Aorta (tissue), 5 donors: Measurements from ENCODE around the gene SLIT1. TPM values are rescaled to one million over a fixed set of nuclear protein-coding genes. Genes with fewer than 3 reads are reported as not detected.

ENCODE experiments used
- ATAC-seq: fragments of 200-7000 bp; cut with Tn5 transposase; one replicate; pipeline ENCODE4 v1.9.1; 2022; ENCODE audit warnings: moderate library complexity; ENCODE audit not compliant: low FRiP score
- DNase-seq, 2 donors: peaks; one replicate each; pipeline ENCODE4 v3.0.0-alpha.2; 2020
- H3K27ac ChIP-seq, 2 donors: one replicate each; pipeline ENCODE4 v1.5.1; 2013; ENCODE audit warnings: low read length in 2 of 2, mild to moderate bottlenecking in 2 of 2, moderate library complexity in 2 of 2, control low read depth in 1 of 2, inconsistent platforms in 1 of 2, low read depth in 1 of 2
- H3K27me3 ChIP-seq, 2 donors: one replicate each; pipeline ENCODE4 v1.6.1; 2013; ENCODE audit warnings: control low read depth in 1 of 2, low read length in 1 of 2, mild to moderate bottlenecking in 1 of 2, moderate library complexity in 1 of 2; ENCODE audit not compliant: insufficient read depth in 2 of 2, control insufficient read depth in 1 of 2
- H3K36me3 ChIP-seq, 2 donors: one replicate each; pipeline ENCODE4 v1.6.1; 2013; ENCODE audit warnings: control low read depth in 1 of 2, low read length in 1 of 2, mild to moderate bottlenecking in 1 of 2; ENCODE audit not compliant: insufficient read depth in 2 of 2, control insufficient read depth in 1 of 2
- H3K4me1 ChIP-seq, 2 donors: one replicate each; pipeline ENCODE4 v1.6.1; 2013; ENCODE audit warnings: low read length in 2 of 2, control low read depth in 1 of 2, mild to moderate bottlenecking in 1 of 2, moderate library complexity in 1 of 2; ENCODE audit not compliant: insufficient read depth in 2 of 2, control insufficient read depth in 1 of 2
- H3K4me3 ChIP-seq, 2 donors: one replicate each; pipeline ENCODE4 v1.5.1; 2013; ENCODE audit warnings: low read length in 2 of 2, control low read depth in 1 of 2, mild to moderate bottlenecking in 1 of 2
- H3K9me3 ChIP-seq: one replicate; pipeline ENCODE4 v1.6.1; 2013; ENCODE audit warnings: mild to moderate bottlenecking, low read length; ENCODE audit not compliant: control insufficient read depth
- WGBS, 2 donors: extraction: QIAGEN DNeasy Blood & Tissue Kit; methylation state at CpG; one replicate each; pipeline ENCODE4 v1.1.7; 2013; 5-methylcytosine and 5-hydroxymethylcytosine counted together
- intact Hi-C, 2 donors: fragments of 100-400 bp; cut with DNase I; formaldehyde crosslinking; loops; one replicate each; pipeline versions ENCODE4 v1.14.2 to v1.15.0; 2022
- polyA plus RNA-seq, 2 donors: library from polyadenylated mRNA; stranded (reverse); fragments of 200-250 nt; gene quantifications; one replicate each; pipeline ENCODE4 v1.2.3, GENCODE V29; 2013
- total RNA-seq, 2 donors: library from RNA; stranded (reverse); fragmentation: NEBNext Ultra II Directional; extraction: Animal tissue kit (Norgen Biotek cat#: 25700); gene quantifications; one replicate each; pipeline ENCODE4 v1.2.1, GENCODE V29; 2021
- donor health status: healthy with polysubstance abuse.
- donor health status: Bipolar disorder and iron deficiency.
- donor health status: DM: no; HTN: no; CAD: no.
- donor health status: DM: no; HTN: no; CAD: no.
- donor health status: DM: yes; HTN: yes; CAD: no.

SLIT1 gene
- total and polyA plus RNA-seq, 4 donors = 0.13 to 0.42 (median 0.22) TPM

- intact Hi-C loops = no loop called here
- Histone ChIP-seq H3K27me3 (no peaks in the 10 kb centered on the region), H3K36me3 (no peaks in the 10 kb centered on the region), H3K4me1 (no peaks in the 10 kb centered on the region), H3K27ac (no peak overlapping the region), H3K4me3 (no peak overlapping the region), H3K9me3 (peaks cover 2% of the 10 kb centered on the region)
- ATAC-seq (no peak), DNase-seq (peak in 1 of 2 donors; percentile 49)
- WGBS, 2 donors = 71 to 75% methylated on average over 15 to 16 of the region's 16 CpGs
Measured at GRCh38 chr10:97067716-97068391, 117.9 kb downstream of the SLIT1 start.

DNA sequence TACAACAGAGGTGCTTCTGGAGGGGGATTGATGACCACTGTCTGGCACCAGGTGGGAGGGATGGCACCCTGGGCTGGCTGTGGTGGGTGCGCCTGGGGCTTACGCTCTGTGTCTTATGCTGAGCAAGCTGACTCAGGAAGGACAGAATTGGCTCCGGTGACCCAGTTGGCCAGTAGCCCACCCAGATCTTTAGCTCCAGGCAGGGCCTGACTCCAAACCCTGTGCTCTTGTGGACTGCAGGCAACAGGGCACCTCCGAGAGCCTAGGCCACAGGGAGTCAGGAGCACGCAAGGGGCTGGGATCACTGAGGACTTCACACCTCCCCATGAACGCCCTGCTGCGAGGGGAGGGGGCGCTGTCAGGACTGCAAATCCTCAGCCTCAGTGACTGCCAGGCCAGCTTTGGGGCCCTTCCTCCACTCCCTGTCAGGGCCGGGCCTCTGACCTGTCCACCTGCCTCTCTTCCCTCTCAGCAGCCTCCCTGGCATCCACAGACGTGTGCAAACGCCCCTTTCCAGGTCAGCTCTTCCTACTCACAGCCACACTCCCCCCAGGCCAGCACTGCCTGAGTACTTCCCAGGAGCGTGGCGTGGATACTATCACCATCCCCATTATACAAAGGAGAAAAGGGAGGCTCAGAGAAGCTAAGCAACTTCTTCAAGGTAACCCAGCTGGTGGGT is 118.7 kb downstream of the SLIT1 start:
- H3K9me3 ChIP-seq = peaks cover 2% of the 10 kb centered on the region
- no peaks in the 10 kb centered on the region for H3K27me3 ChIP-seq
- WGBS, 2 donors = 73 to 76% methylated on average over 12 to 13 of the region's 13 CpGs
- DNase-seq (peak in 1 of 2 donors; percentile 63), ATAC-seq (no peak)
- H3K4me1 ChIP-seq = no peaks in the 10 kb centered on the region
- no peak overlapping the region for H3K27ac ChIP-seq
- intact Hi-C loops = no loop called here
- H3K36me3 ChIP-seq = no peaks in the 10 kb centered on the region
- H3K4me3 ChIP-seq = no peak overlapping the region

DNA sequence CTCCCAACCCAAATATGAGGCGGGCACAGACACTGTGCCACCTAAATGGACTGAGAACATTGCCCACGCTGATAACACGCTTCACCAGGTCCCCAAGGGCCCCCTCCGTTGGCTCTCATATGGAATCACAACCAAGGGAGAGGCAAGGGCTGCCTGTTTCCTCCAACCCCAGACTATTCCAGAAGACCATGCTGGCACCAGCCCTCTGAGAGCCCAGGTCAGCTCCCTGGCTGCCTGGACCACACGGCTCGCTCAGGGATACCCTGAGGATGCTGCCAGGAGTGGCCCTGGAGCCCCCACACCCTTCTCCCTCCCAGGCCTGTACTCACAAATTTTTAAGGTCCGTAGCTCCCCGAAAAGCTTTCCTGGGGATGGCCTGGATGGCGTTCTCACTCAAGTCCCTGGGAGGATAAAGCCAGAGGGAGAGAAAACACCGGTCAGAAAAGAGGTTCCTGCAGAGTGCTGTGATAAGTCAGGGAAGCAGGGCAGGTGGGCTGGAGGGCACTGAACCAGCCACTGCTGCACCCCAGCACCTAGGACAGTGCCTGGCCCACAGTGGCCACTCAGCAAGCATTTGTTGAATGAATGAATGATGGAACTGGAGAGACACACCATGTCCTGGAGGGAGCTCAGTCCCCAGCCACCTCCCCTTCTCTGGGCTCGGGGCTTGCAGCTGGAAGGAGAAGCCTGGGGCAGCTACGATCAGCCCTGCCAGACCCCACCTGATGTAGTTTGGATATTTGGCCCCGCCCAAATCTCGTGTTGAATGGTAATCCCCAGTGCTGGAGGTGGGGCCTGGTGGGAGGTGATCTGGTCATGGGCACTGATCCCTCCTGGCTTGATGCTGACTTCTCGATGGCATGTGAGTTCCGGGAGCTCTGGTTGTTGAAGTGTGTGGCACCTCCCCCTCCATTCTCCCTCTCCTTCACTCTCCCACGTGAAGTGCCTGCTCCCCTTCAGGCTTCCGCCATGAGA is 119.8 kb downstream of the SLIT1 start:
- Histone ChIP-seq H3K27me3 (no peaks in the 10 kb centered on the region), H3K4me1 (no peaks in the 10 kb centered on the region), H3K4me3 (no peak overlapping the region), H3K36me3 (no peaks in the 10 kb centered on the region), H3K27ac (no peak overlapping the region), H3K9me3 (peaks cover 2% of the 10 kb centered on the region)
- ATAC-seq (no peak), DNase-seq (peak in 1 of 2 donors; percentile 63)
- intact Hi-C loops = no loop called here
- WGBS, 2 donors = 59 to 60% methylated on average over 18 of the region's 18 CpGs

GRCh38 chr10:97065128-97065527 is 120.6 kb downstream of the SLIT1 start:
- no peaks in the 10 kb centered on the region for H3K27me3 ChIP-seq
- H3K9me3 ChIP-seq = peaks cover 2% of the 10 kb centered on the region
- H3K4me3 ChIP-seq = no peak overlapping the region
- no peaks in the 10 kb centered on the region for H3K36me3 ChIP-seq
- intact Hi-C loops = no loop called here
- no peaks in the 10 kb centered on the region for H3K4me1 ChIP-seq
- H3K27ac ChIP-seq = no peak overlapping the region
- ATAC-seq (no peak), DNase-seq (no peak)
- 49 to 65% methylated on average over 1 of the region's 1 CpG for WGBS, 2 donors

DNA sequence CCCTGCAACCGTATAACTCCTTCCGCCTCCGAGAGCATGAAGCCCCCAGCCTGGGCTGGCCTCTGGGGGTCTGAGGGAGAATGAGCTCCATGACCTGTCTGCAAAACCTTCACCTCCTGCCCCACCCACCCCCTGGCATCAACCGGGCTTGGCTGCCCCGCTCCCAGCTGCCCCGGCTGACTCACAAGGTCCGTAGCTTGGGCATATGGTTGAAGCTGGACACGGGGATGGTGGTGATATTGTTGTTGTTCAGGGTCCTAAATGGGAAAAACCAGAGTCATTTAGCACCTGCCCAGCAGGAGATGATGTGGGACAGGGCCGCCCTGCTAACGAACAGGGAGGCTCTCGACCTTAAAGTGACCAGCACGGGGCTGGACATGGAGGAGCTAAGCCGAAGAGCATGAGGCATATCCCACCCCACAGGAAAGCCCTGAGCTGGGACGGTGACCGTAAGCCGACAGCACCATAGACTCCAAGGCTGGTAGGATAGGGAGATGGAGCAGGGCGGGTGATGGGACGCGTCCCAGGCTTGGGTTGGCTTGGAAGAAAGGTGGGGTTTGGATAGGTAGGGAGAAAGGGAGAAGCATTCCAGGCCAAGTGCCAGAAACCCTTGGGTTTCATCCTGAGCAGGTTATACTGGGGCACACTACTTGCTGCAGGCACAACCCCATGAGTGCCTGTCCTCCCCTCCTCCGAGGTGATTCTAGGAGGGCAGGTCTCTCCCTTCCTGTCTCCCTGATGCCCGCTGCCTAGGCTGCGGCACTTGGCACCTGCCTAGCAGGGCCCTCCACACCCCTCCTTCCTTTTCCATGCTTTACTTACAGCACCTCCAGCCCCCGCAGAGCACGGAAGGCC is 121.5 kb downstream of the SLIT1 start:
- Histone ChIP-seq H3K27ac (no peak overlapping the region), H3K4me1 (no peaks in the 10 kb centered on the region), H3K27me3 (no peaks in the 10 kb centered on the region), H3K36me3 (no peaks in the 10 kb centered on the region), H3K4me3 (no peak overlapping the region), H3K9me3 (no peaks in the 10 kb centered on the region)
- no peak for DNase-seq
- intact Hi-C loops = no loop called here
- 73% methylated on average over 22 to 24 of the region's 24 CpGs for WGBS, 2 donors
- no peak for ATAC-seq

- H3K27ac ChIP-seq = no peak overlapping the region
- intact Hi-C loops = no loop called here
- no peaks in the 10 kb centered on the region for H3K36me3 ChIP-seq
- ATAC-seq = no peak
- H3K9me3 ChIP-seq = no peaks in the 10 kb centered on the region
- H3K27me3 ChIP-seq = no peaks in the 10 kb centered on the region
- WGBS, 2 donors = 79 to 82% methylated on average over 20 of the region's 20 CpGs
- no peaks in the 10 kb centered on the region for H3K4me1 ChIP-seq
- no peak overlapping the region for H3K4me3 ChIP-seq
- peak in 1 of 2 donors; percentile 70 for DNase-seq
Measured at GRCh38 chr10:97063271-97063982, 122.3 kb downstream of the SLIT1 start.

DNA sequence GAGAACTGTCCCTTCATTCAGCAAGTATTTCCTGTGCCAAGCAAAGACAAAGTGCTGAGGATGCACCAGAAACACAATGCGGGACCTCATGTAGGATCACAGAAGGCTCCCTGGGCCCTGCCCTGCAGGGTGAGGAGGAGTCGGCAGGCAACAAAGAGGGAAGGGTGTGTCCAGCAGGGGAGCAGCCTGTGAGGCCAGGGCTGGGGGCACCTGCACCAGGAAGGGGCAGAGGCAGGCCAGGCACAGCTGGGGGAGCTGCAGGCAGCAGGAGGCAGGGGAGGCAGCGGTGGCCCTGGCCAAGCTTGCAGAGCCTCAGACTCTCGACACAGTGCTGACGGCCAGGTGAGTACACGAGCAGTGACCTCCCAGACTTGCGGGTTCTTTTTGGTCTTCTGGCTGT is 123.3 kb downstream of the SLIT1 start:
- H3K36me3 ChIP-seq = no peaks in the 10 kb centered on the region
- DNase-seq = peak; percentile 24 to 51
- no peaks in the 10 kb centered on the region for H3K4me1 ChIP-seq
- no peak overlapping the region for H3K27ac ChIP-seq
- ATAC-seq = no peak
- WGBS, 2 donors = 82 to 87% methylated on average over 7 of the region's 7 CpGs
- H3K4me3 ChIP-seq = no peak overlapping the region
- no peaks in the 10 kb centered on the region for H3K9me3 ChIP-seq
- no peaks in the 10 kb centered on the region for H3K27me3 ChIP-seq
- intact Hi-C loops = no loop called here
